Measurements from ENCODE around the gene RAD52. TPM values are rescaled to one million over a fixed set of nuclear protein-coding genes. Genes with fewer than 3 reads are reported as not detected.

RAD52 gene
- 5.1 and 5.3 TPM in 2 replicates for total RNA-seq (2014; rRNA removed; shearing (Covaris generic))

DNA sequence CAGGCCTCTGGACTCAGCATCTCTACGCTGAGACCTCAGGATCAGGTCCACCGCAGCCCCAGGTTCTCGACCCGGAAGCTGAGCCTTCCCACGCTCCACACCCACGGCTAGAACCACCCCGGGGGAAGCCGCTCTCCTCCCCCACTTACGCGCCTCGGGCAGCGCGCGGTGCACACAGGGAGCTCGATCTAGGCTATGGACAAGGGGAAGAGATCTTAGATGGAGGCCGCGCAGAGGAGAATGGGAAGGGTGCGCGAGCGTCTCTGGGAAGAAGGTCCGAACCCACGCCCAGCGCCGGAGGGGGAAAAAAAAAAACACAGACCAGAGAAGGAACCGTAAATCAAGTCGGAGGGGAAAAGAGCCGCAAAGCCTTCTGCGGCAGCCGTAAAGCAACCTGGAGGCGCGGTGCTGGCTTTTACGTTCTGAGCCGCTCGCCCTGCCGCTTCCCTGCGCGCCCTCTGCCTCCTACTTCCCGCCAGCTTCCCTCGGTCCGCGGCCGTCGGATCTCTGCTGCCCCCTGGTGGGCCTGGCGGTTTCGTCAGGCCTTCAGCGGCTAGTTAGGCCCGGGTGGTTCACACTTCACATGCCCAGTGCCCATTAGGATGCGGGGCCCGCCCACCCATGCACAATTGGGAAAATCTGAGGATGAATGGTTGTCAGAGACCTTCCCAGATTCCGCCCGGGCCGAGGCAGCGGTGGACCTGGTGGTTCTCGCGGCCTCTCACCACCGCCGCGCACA is at the start of gene RAD52:
Gene RAD52, minus strand, starts transcription at position 242 of the 739 bp plus-strand sequence. CDS start 16,636 bp downstream, outside the sequence.
- peak; percentile 94 for DNase-seq (ENCODE audit: low spot score)

DNA sequence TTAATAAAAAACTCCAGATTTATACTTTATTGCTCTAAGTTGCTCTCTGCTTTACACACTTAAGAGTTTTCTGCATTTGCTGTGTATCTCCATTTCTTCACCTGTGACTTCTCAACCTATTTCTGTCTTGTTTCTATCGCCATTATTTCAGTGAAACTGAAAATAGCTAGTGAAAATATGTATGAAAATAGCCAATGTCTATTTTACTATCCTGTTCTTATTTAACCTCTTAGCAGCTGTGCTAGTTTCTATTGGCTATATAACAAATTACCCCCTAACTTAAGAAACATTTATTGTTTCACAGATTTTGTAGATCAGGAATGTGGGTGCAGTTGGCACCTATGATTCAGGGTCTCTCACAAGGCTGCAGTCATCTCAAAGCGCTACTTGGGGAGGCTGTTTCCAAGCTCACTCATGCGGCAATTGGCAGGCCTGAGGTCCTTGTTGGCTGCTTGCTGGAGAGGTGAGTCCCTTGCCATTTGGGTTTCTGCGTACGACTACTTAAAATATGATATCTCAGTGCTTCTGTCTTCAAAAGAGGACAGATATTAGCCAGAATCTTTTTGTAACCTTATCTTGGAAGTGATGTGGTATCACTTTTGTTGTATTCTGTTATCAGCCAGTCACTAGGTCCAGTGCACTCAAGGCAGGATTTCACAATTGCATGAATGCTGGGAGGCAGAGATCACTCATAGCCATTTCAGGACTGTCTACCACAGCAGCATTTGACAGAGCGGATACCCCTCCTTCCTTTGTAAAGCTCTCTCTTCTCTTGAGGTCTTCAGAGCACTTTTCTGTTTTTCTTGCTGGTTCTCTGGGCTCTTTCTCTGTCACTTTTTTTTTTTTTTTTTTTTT is 48.8 kb upstream of the RAD52 start:
- no peak for DNase-seq (ENCODE audit: low spot score)

DNA sequence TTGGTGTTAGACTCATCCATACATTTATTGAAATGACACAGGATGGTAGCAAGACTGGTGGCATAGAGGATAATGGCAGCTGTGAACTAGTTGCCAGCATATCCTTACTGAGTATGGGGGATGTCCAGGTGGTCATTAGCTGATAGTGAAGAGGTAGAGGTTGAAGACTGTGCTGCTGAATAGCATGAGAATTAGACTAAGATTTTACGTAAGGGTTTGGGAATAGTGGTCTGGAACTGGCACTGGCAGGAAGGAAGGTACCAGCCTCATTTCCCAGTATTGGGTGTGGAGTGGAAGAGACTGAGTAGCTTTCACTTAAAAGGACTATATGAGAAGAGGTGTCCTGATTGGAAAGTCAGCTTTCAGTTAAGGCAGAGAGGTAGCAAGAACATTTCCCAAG is 48.0 kb upstream of the RAD52 start:
- no peak for DNase-seq (ENCODE audit: low spot score)

DNA sequence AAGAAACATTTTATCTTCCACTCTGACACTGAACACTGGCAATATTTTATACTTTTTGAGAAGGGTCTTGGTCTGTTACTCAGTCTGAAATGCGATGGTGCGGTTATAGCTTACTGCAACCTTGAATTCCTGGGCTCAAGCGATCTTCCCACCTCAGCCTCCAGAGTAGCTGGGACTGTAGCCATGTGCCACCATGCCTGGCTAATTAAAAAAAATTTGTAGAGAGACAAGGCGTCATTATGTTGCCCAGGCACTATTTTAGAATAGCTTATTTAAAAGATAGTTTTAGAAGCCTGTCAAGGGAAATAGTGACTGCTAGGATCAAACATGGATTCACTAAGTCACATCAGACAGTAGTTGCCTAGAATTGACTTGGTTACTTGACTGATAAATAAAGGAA is 47.4 kb upstream of the RAD52 start:
- no peak for DNase-seq (ENCODE audit: low spot score)

DNA sequence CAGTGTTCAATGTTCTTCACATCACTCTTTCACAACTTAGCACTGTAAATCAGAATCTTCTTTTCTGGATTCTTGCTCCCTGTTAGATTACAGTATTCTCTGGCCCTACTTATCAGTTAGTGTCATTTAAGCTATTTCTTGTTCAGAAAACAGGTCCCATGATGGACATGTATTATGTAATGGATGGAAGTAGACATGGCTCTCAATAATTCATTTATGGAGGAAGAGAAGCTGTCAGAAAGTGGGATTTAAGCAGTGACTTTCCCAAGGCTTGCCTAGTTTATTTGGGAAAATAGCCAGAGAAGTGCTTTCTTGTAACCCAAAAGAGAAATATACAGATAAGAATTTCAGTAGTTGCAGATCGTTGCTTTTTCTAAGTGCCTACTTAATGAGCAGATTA is 43.2 kb upstream of the RAD52 start:
- no peak for DNase-seq (ENCODE audit: low spot score)

DNA sequence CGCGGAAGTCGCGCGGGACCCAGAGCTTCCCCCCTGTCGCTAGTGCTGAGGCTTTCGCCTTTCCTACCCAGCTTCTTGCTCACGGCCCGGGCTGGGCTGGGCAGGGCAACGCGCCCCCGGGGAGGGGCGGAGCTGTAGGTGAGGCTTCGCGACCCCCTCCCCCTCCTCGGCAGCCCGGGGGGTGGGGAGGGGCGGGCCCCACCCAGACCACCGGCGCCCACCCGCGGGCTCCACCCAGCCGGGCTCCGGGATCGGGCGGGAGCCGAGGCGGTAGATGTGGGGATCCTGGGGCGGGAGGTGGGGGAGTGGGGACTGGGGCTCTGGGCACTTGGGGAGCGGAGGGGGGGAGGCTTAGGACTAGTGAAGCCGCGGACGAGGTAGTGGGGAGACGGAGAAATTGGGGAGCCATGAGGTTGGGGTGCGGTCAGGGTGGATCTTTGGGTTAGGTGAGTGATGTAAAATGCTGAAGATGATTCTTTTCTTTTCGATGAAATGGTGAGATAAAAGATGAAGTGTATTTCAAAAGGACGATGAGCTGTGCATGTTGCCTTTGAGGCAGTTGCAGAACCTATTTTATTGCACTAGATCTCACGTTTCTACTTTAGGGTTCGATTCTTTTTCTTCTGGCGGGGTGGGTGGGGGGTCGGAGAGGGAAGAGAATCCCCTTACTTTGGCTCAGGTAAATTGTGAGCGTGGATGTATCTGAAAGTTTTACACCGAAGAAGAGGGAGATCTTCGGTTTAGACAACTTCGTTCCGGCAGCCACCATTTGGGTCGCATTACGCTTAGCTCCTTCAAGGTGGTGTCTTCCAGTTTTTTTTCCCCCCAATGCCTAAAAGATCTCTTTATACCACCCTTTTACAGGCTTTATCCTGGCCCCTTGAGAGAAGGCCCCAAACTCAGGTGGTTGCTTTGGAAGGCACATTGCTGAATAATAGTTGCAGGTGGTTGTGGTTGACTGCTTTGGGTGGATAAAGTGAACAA is 42.1 kb upstream of the RAD52 start:
- DNase-seq (ENCODE audit: low spot score) = peak; percentile 10

DNA sequence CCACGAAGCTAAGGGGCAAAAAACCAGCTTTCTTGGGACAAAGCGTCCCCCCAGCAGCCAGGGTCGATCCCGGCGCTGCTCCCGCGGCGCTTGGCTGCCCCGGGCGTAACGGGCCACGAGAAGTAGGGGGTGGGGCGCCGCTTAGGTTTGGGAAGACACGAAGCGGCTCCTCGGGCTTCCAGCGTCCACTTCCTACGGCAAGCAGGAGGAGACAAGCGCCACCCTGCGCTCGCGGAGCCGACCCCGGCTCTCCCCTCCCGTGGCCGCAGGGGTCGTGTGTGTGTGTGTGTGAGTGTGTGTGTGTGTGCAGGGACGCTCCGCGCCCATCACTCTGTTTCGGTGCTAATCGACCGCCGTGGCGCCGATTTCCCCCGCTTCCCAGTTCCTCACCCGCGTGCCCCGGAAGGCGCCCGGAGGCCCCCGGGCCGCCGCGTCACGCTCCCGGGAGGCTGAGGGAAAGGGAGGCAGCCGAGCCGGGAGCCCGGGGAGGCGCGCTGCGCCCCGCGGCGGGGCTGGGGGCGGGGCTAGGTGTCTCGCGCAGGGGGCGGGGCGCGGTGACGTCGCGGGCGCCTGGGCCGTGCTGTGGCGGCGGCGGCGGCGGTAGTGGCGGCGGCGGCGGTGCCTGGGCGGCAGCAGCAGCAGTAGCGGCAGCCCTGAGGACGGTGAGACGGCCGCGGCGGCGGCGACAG is 41.3 kb upstream of the RAD52 start, which contains the start of gene ERC1:
Gene ERC1, plus strand, starts transcription at position 563 of the 689 bp plus-strand sequence. CDS start 36,681 bp downstream, outside the sequence.
- peak; percentile 23 for DNase-seq (ENCODE audit: low spot score)

DNA sequence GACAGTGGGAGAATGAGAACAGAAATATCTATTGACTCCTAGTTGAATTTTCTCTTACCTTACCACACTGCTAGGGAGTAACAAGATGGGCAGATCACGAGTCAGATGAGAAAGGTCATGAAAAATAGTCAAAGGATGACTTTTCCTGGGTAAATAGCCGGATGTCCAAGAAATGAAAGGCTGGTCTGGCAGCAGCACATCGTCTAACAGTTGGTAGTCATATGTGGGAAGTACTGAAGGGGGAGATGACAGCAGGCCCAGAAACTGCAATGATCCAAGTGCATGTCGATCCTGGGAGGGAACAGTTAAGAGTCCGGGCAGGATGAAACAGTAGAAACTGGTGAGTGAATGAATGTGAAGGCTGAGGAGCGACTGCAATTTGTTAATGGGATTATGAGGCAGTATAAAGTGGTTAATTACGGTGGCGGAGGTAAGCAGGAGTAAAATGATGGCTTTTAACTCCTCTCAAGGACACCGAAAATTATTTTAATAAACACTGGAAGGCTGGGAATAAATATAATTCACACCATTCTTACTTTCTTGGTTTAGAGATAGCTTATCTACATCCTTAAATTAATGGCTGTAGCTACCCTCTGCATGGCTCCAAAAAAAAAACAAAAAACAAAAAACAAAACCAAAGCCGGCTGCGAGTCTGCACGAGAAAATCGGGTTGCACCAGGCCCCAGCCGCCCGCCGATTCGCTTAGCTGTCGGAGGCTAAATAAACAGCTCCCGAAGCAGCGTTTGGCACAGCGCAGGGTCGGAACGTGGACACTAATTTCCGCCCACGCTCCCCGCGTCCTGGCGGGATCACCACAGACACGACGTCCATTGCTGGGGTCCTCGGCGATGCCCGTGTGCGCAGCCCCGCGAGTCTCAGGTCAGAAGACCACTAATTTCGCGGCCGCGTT is 40.5 kb upstream of the RAD52 start:
- peak; percentile 29 for DNase-seq (ENCODE audit: low spot score)

DNA sequence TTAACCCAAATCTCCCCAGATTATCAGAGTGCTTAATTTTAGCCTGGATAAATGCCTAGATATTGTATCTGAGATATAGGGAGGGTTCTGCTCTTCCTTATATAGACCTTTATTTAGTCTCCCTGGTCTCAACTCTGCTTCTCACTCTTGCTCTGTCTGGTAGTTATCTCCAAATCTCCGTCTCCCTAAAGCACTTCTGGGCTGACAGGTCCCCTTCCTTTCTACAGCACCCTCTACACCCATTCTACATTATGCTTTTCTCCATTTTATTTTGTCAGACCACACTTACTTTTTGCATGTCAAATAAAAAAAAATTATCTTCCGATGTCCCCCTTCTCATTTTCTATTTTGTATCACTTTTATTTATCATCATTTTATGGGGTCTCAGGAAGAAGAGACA is 39.6 kb upstream of the RAD52 start:
- no peak for DNase-seq (ENCODE audit: low spot score)

DNA sequence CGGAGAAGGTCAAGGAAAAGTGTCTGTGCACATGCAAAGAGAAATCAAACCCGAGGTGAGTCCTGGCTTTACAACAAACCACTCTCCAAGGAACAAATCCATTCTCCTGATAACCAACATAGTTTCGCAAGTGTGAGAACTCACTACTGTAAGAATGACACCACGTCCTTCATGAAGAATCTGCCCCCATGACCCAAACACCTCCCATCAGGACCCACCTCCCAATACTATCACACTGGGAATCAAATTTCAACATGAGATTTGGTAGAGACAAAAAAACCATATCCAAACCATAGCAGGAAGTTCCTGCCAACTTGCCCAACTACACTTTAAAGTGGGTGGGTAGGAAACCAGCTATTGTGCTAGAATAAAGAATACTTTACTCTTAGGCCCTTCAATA is 39.2 kb upstream of the RAD52 start:
- DNase-seq (ENCODE audit: low spot score) = no peak

DNA sequence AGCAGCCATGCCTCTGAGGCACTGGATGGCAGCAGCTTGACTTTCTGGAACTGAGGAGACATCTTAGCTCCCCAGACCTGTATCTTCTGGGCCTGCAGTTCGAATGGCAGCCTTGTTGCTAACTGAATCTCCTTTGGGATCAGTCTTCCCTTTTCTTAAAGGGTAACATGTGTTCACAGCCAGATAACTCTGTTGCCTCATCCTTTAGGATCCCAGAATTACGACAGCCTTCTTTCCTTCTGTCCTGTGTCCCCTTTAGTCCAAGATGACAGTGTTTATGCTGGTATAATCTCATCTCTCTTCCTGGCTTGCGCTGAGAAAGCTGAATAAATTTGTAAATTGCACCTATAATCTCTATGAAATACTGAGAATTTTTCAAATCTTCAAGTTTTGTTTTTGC is 32.5 kb upstream of the RAD52 start:
- no peak for DNase-seq (ENCODE audit: low spot score)

DNA sequence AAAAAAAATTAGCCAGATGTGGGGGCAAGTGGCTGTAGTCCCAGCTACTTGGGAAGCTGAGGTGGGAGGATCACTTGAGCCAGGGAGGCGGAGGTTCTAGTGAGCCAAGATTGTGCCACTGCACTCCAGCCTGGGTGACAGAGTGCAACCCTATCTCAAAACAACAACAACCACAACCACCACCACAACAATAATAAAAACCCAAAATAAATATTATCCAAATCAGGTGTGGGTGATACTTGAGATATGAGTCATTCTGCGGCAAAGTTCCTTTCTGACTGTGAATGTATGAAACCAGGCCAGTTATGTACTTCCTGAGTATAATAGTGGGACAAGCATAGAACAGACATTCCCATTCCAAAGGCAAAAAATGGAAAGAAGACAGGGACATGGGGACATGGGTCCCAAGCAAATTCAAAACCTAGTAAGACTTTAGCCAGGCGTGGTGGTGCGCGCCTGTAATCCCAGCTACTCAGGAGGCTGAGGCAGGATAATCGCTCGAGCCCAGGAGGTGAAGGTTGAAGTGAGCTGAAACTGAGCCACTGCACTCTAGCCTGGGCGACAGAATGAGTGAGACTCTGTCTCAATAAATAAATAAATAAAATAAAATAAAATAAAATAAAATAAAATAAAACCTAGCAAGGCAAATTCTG is 31.8 kb upstream of the RAD52 start:
- peak; percentile 76 for DNase-seq (ENCODE audit: low spot score)

DNA sequence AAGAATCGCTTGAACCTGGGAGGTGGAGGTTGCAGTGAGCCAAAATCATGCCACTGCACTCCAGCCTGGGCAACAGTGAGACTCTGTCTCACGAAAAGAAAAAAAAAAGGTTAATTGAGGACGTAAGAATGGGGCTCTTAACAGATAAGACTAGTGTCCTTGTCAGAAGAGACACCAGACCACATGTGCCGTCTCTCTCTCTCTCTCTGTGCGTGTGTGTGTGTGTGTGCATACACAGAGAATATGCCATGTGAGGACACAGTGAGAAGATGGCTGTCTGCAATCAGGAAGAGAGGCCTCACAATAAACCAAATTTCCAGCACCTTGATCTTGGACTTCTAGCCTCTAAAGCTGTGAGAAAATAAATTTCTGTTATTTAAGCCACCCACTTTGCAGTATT is 29.9 kb upstream of the RAD52 start:
- DNase-seq (ENCODE audit: low spot score) = no peak

DNA sequence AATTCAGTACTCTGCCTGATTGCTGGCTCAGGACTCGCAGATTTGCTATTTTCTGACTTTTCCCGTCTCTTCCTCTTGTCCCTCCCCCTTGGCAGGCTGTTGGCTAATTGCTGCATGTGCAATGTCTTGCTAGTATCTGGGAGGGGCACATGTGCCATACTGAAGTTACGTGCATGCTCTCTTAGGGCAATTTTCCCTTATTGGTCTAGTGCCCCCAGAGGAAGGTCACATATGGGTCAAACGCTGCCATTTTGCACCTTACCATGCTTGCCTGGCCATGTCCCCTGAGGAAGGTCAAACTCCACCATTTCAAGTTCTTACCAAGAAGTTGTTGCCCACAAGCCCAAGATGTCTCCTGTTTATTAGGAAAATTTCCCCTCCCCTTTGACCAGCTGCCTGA is 27.7 kb upstream of the RAD52 start:
- DNase-seq (ENCODE audit: low spot score) = no peak

DNA sequence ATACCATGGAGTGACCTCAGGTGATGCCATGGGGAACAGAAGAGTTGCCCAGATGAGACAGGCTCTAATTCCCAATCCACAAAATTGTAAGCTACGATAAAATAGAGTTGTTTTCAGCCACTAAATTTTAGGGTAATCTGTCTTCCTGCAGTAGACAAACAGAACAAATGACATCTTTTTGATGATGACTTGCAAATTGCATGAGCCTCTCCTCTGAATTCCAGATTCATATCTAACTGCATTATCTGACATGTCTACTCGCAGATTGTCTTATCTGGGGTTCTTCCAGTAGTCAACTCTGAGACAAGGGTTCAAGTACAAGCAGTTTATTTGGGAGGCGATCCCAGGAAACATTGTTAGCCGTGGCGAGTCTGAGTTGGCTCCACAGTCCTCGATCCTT is 27.1 kb upstream of the RAD52 start:
- no peak for DNase-seq (ENCODE audit: low spot score)

DNA sequence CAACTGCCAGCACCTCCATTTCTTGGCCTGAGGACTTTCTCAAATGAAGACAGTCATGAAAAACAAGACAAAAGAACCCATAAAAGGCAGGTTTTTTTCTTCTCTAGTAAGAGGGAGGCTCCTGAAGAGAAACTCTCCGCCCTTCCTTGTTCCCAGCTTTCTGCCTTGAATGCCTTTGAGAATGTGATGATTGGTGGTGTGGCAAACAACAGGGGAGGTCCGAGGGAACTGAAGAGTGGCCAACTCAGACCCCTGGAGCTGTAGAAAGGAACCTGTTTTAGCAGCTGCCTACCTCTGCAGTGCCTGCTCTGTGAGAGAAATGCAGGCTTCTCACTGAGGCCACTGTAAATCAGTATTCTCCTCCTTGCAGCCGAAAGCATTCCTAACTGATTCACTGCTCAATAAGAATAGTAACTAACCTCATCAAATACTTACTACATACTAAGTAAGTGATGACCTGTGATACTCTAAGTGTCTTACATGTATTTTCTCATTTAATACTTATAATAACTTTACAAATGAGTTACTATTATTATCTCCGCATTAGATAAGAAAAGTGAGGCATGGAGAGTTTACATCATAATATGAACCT is 24.9 kb upstream of the RAD52 start:
- no peak for DNase-seq (ENCODE audit: low spot score)

DNA sequence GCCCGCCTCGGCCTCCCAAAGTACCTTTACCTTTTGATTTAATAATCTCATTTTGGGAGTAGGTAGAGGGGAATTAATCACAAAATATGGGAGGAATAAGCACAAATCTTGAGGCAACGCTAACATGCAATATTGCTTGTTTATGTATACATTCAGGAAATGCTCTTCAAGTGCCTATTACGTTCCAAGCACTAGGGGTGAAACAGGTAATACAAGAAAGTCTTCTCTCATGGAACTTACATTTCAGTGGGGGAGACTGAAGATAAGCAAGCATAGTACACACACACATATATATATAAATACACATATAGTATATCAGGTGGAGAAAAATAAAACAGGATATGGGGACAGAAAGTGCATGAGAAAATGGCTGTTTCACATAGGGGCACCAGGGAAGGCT is 22.5 kb upstream of the RAD52 start:
- DNase-seq (ENCODE audit: low spot score) = no peak

DNA sequence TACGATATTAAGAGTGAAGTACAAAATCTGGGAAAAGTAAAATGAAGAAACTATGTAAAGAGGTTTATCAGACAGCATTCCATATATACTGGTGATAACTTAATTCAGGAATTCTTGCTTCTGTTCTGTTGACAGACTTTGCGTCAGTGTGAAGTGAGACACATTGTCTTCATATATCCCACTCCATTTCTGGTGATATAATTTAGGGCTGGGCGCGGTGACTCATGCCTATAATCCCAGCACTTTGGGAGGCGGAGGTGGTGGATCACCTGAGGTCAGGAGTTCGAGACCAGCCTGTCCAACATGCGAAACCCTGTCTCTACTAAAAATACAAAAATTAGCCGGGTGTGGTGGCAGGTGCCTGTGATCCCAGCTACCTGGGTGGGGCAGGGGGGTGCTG is 20.3 kb upstream of the RAD52 start:
- DNase-seq (ENCODE audit: low spot score) = no peak

DNA sequence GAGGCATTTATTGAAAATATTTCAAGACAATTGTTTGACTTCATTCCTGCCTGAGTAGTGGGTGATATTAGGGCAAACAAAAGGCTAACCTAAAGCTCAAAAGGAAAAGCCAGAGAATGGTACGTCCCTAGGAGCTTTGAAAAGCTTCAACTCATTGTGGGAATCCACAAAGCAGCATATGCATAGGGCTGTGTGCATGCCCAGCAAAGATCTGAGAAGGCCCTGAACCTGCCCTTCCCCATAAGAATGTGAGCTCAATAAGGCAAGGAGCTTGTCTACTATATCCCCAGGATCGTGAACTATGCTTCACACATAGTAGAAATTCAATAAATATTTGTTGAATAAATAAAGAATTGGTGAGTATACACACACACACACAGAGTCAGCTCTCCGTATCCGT is 19.1 kb upstream of the RAD52 start:
- DNase-seq (ENCODE audit: low spot score) = no peak

Data from A172 (cell line).